H1 (cell line): ENCODE results near the gene TMEM63A. TPM values are rescaled to one million over a fixed set of nuclear protein-coding genes. Genes with fewer than 3 reads are reported as not detected.

ENCODE experiments used
- ATF2 ChIP-seq: IDR thresholded peaks from 2 replicates; pipeline ENCODE4 v1.6.1; 2012; ENCODE audit warnings: low read length, inconsistent platforms
- HDAC6 ChIP-seq: IDR thresholded peaks from one replicate; pipeline ENCODE4 v1.7.1; 2012; ENCODE audit warnings: low read depth, mild to moderate bottlenecking, inconsistent platforms, low read length, moderate library complexity
- RAD21 ChIP-seq, 2 experiments: IDR thresholded peaks in 1 of 2; conservative IDR thresholded peaks in 1 of 2; 2 replicates each; pipeline ENCODE4 v1.6.1; 2011; ENCODE audit warnings: low read depth in 2 of 2, low read length in 2 of 2, improper control_type of control experiment in 1 of 2, inconsistent platforms in 1 of 2, mild to moderate bottlenecking in 1 of 2, moderate library complexity in 1 of 2
- RNF2 ChIP-seq: fragments of 200-900, 300-1000 bp; sonication (generic); IDR thresholded peaks from 2 replicates; pipeline ENCODE4 v1.7.1; 2016; ENCODE audit warnings: borderline replicate concordance, low read depth, mild to moderate bottlenecking, antibody characterized with exemption, low read length; ENCODE audit not compliant: poor library complexity, severe bottlenecking; ENCODE audit errors: missing control alignments
- SIX5 ChIP-seq: IDR thresholded peaks from 2 replicates; pipeline ENCODE4 v1.6.1; 2011; ENCODE audit warnings: mild to moderate bottlenecking, low read depth, low read length
- polyA plus RNA-seq, 7 experiments: library from polyadenylated mRNA; depleted of rRNA in 3 of 7; stranded (reverse) in 5 of 7; unstranded in 2 of 7; fragments of >200 nt in 5 of 7; fragments of 200-250 nt in 2 of 7; gene quantifications; 1 replicate in 5 of 7; 2 replicates in 1 of 7; 4 replicates in 1 of 7; pipeline versions ENCODE4 v1.2.1 to v1.2.3, GENCODE V29; 2011 to 2013; ENCODE audit warnings: missing spikeins in 2 of 7, mixed read lengths in 2 of 7
- total RNA-seq: library from RNA; stranded (reverse); fragmentation: NEBNext Ultra II Directional; extraction: Animal tissue kit (Norgen Biotek cat#: 25700); gene quantifications from 2 replicates; pipeline ENCODE4 v1.2.1, GENCODE V29; 2021

TMEM63A gene
- total and polyA plus RNA-seq, 2 of the 8 experiments (the other 6 are each of a cell fraction or from before 2014, with no cell fraction given), result 26.1 to 55.4 TPM

DNA sequence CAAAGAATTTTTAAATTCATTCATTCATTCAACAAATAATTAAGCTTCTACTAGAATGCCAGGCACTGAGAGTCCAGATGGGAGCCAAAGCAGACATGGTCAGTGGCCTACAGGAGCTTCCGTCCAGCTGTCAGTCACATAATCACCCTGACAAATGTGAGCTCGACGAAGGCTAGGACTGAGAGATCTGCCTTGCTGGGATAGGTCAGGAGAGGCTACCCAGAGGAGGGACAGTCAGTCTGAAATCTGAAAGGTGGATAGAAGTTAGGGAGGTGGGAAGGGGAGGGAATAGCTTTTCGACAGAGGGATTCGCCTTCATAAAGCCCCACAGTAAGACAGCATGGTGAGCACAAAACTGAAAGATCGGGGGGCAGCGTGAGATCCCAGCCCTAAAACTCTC, 64.0 kb downstream of the TMEM63A start (continued):
- no peak for TF ChIP-seq RNF2
- no peak for TF ChIP-seq RAD21 (IDR thresholded peaks at IDR 0.05 in 1 of 2, conservative IDR thresholded peaks at IDR 0.05 in 1 of 2; ENCODE audit: low read depth in 2 of 2, low read length in 2 of 2)
- TF ChIP-seq ATF2, result no peak
- TF ChIP-seq SIX5, result no peak
- no peak for TF ChIP-seq HDAC6
